Stomach (tissue), 4 donors: Measurements from ENCODE around the gene BCAR3.

Experiments
- EP300 ChIP-seq: sonication (generic); formaldehyde crosslinking; IDR thresholded peaks from one replicate; pipeline ENCODE4 v1.6.1; 2017; ENCODE audit warnings: antibody characterized with exemption
- POLR2A ChIP-seq, 4 donors: fragments of 450-650 bp; IDR thresholded peaks; one replicate each; pipeline ENCODE4 v1.6.1; 2016; ENCODE audit warnings: antibody characterized with exemption in 4 of 4, control low read depth in 2 of 4, mild to moderate bottlenecking in 1 of 4, moderate library complexity in 1 of 4
- POLR2AphosphoS5 ChIP-seq, 3 donors: sonication (generic); formaldehyde crosslinking; IDR thresholded peaks; one replicate each; pipeline ENCODE4 v1.6.1; 2016; ENCODE audit warnings: antibody characterized with exemption in 3 of 3
- TF ChIP-seq, protein P1 (sequence below), 7 experiments: fragments of 450-650 bp in 4 of 7; fragments of 200-600 bp in 3 of 7; sonication (generic) in 3 of 7; IDR thresholded peaks; one replicate each; pipeline ENCODE4 v1.5.1; 2016 to 2019; ENCODE audit warnings: antibody characterized with exemption in 7 of 7, control low read depth in 2 of 7, mild to moderate bottlenecking in 1 of 7

GRCh38 chr1:93690341-93690740 lies 8.7 kb upstream of the BCAR3 start:
- TF ChIP-seq, protein P1, sequence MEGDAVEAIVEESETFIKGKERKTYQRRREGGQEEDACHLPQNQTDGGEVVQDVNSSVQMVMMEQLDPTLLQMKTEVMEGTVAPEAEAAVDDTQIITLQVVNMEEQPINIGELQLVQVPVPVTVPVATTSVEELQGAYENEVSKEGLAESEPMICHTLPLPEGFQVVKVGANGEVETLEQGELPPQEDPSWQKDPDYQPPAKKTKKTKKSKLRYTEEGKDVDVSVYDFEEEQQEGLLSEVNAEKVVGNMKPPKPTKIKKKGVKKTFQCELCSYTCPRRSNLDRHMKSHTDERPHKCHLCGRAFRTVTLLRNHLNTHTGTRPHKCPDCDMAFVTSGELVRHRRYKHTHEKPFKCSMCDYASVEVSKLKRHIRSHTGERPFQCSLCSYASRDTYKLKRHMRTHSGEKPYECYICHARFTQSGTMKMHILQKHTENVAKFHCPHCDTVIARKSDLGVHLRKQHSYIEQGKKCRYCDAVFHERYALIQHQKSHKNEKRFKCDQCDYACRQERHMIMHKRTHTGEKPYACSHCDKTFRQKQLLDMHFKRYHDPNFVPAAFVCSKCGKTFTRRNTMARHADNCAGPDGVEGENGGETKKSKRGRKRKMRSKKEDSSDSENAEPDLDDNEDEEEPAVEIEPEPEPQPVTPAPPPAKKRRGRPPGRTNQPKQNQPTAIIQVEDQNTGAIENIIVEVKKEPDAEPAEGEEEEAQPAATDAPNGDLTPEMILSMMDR (IDR thresholded peaks at IDR 0.05), result no peak
- TF ChIP-seq POLR2A (IDR thresholded peaks at IDR 0.05), result no peak
- TF ChIP-seq EP300, result no peak
- no peak for TF ChIP-seq POLR2AphosphoS5 (IDR thresholded peaks at IDR 0.05)
